Osteoblast (primary cell): ENCODE data around the gene DGKI. TPM values are rescaled to one million over a fixed set of nuclear protein-coding genes. Genes with fewer than 3 reads are reported as not detected.

Experiments
- DNase-seq: peaks from one replicate; pipeline ENCODE4 v3.0.0; 2011; ENCODE audit warnings: low spot score, mixed read lengths; ENCODE audit not compliant: insufficient read length; ENCODE audit errors: missing footprints
- H2AFZ ChIP-seq: 2 replicates; pipeline ENCODE4 v1.6.0; 2011; ENCODE audit warnings: mild to moderate bottlenecking, low read length
- H3K27ac ChIP-seq: 2 replicates; pipeline ENCODE4 v1.5.1; 2011; ENCODE audit warnings: mild to moderate bottlenecking, low read depth, low read length, moderate library complexity
- H3K27me3 ChIP-seq: 2 replicates; pipeline ENCODE4 v1.6.0; 2012; ENCODE audit warnings: mild to moderate bottlenecking, control low read depth, inconsistent platforms, low read length, moderate library complexity; ENCODE audit not compliant: insufficient read depth
- H3K36me3 ChIP-seq: 2 replicates; pipeline ENCODE4 v1.5.1; 2011; ENCODE audit warnings: mild to moderate bottlenecking, low read length, control low read depth, moderate library complexity; ENCODE audit not compliant: insufficient read depth
- H3K4me1 ChIP-seq: 2 replicates; pipeline ENCODE4 v1.5.1; 2011; ENCODE audit warnings: mild to moderate bottlenecking, low read length, control low read depth, moderate library complexity; ENCODE audit not compliant: insufficient read depth
- H3K4me2 ChIP-seq: 2 replicates; pipeline ENCODE4 v1.6.0; 2011; ENCODE audit warnings: mild to moderate bottlenecking, low read length; ENCODE audit not compliant: insufficient read depth
- H3K4me3 ChIP-seq: fragments of 200-600 bp; sonication (generic); 3 replicates; pipeline ENCODE4 v1.5.1; 2012; ENCODE audit warnings: mild to moderate bottlenecking, low read length, inconsistent platforms; ENCODE audit not compliant: insufficient read depth
- H3K79me2 ChIP-seq: 2 replicates; pipeline ENCODE4 v1.6.0; 2012; ENCODE audit warnings: mild to moderate bottlenecking, low read length, control low read depth, inconsistent platforms; ENCODE audit not compliant: insufficient read depth
- H3K9me3 ChIP-seq: 2 replicates; pipeline ENCODE4 v1.5.1; 2011; ENCODE audit warnings: low read depth, low read length, control low read depth
- H4K20me1 ChIP-seq: 2 replicates; pipeline ENCODE4 v1.6.0; 2012; ENCODE audit warnings: mild to moderate bottlenecking, low read length, control low read depth; ENCODE audit not compliant: insufficient read depth
- total RNA-seq: library from RNA; depleted of rRNA; stranded (reverse); fragments of >200 nt; gene quantifications from 2 replicates; pipeline ENCODE4 v1.2.3, GENCODE V29; 2012
- TF ChIP-seq, protein P1 (sequence below): IDR thresholded peaks from 2 replicates; pipeline ENCODE4 v1.5.1; 2011; ENCODE audit warnings: mild to moderate bottlenecking, low read depth, low read length, moderate library complexity; ENCODE audit errors: extremely low read depth

Gene DGKI
- total RNA-seq, 1 donor, result 19.2 TPM

DNA sequence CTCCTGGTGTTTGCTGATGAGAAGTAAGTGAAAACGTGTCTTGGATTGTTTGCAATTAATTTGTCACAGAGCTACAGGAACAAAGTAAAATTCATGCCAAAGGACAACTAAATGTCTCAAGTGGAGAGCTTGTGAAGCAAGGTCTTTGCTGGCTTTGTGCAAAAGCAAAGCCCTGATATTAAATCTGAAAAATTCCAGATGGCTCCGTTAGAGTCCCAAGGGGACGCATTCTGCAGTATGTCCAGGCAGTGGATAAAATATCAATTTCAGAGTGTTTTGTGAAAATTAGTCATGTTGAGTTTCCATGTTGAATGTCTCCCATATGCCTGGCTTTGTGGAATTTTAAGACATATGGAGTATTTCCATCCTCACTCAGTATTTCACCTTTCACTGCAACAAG lies 400.7 kb downstream of the DGKI start:
- Histone ChIP-seq H3K27ac (no peak overlapping the region), H2AFZ (no peak overlapping the region), H3K4me1 (peaks cover 12% of the 10 kb centered on the region), H3K9me3 (no peaks in the 10 kb centered on the region), H3K79me2 (no peaks in the 10 kb centered on the region), H3K4me2 (no peak overlapping the region), H3K27me3 (no peaks in the 10 kb centered on the region), H3K36me3 (no peaks in the 10 kb centered on the region), H4K20me1 (peaks cover 3% of the 10 kb centered on the region), H3K4me3 (no peak overlapping the region)
- TF ChIP-seq, protein P1, sequence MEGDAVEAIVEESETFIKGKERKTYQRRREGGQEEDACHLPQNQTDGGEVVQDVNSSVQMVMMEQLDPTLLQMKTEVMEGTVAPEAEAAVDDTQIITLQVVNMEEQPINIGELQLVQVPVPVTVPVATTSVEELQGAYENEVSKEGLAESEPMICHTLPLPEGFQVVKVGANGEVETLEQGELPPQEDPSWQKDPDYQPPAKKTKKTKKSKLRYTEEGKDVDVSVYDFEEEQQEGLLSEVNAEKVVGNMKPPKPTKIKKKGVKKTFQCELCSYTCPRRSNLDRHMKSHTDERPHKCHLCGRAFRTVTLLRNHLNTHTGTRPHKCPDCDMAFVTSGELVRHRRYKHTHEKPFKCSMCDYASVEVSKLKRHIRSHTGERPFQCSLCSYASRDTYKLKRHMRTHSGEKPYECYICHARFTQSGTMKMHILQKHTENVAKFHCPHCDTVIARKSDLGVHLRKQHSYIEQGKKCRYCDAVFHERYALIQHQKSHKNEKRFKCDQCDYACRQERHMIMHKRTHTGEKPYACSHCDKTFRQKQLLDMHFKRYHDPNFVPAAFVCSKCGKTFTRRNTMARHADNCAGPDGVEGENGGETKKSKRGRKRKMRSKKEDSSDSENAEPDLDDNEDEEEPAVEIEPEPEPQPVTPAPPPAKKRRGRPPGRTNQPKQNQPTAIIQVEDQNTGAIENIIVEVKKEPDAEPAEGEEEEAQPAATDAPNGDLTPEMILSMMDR, result no peak
- DNase-seq, result no peak

DNA sequence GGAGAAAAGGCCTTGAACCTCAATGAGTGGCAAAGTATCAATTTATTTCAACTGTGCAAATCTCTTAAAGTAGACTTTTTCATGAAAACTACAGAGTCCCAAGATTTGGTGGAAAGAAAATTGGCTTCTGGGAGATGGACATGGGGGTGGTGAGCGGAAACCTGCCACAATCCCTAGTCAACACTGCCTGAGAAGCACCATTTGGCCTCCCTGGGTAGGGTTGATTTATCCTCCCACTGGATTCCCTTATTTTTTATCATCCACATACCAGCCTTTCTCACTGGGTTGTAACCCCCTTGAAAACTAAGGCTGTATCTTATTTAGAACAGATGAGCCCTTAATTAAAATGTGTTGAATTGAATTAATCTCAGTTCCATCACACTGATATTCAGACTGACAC lies 401.5 kb downstream of the DGKI start:
- no peaks in the 10 kb centered on the region for H3K9me3 ChIP-seq
- peaks cover 12% of the 10 kb centered on the region for H3K4me1 ChIP-seq
- TF ChIP-seq, protein P1, result no peak
- H3K36me3 ChIP-seq, result no peaks in the 10 kb centered on the region
- no peaks in the 10 kb centered on the region for H3K79me2 ChIP-seq
- no peak overlapping the region for H3K27ac ChIP-seq
- H4K20me1 ChIP-seq, result peaks cover 3% of the 10 kb centered on the region
- H3K4me2 ChIP-seq, result no peak overlapping the region
- no peak overlapping the region for H2AFZ ChIP-seq
- H3K27me3 ChIP-seq, result no peaks in the 10 kb centered on the region
- H3K4me3 ChIP-seq, result no peak overlapping the region
- no peak for DNase-seq

DNA sequence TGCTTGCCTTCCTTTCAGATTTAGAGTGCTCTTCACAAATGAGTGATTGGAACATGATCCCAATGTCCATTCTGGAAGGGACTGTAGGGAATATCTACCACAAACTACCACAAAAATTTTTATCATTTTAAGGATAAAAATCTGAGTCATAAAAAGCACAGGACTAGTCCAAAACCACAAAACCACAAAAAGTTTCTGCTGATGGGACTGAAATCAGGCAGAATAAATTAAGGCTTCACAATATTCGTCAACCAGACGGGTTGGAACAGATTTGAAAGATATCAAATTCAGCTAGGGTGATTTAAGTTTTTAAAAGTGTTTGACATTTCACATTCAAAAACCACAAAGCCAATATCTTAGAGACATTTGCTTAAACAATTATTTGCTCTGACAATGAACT lies 403.2 kb downstream of the DGKI start:
- Histone ChIP-seq H3K27me3 (no peaks in the 10 kb centered on the region), H3K36me3 (no peaks in the 10 kb centered on the region), H3K9me3 (no peaks in the 10 kb centered on the region), H3K4me1 (peaks cover 12% of the 10 kb centered on the region), H4K20me1 (peaks cover 6% of the 10 kb centered on the region), H3K27ac (no peak overlapping the region), H2AFZ (no peak overlapping the region), H3K79me2 (no peaks in the 10 kb centered on the region), H3K4me3 (no peak overlapping the region), H3K4me2 (peak overlapping the region; percentile 23)
- DNase-seq, result peak; percentile 32
- TF ChIP-seq, protein P1, result no peak

DNA sequence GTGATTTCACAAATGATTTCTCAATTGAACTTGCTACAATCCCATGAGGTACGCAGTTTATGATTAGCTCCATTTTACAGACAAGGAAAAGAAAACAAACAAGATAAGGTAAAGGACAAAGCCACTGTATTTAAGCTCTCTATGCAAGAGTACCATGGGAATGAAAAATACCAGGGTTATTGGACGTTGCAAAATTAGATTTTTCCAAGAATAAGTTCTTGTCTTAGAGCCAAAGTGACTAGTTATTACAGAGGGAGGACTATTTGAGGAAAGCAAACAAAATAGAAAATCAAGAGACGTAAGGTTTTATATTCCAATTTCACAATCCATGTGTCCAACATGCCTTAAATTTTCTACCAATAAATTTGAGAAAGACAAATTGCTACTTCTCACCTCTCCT lies 405.3 kb downstream of the DGKI start:
- no peaks in the 10 kb centered on the region for H3K9me3 ChIP-seq
- no peak overlapping the region for H2AFZ ChIP-seq
- H3K36me3 ChIP-seq, result no peaks in the 10 kb centered on the region
- no peak overlapping the region for H3K4me3 ChIP-seq
- TF ChIP-seq, protein P1, result no peak
- no peak overlapping the region for H3K4me2 ChIP-seq
- no peak for DNase-seq
- peaks cover 12% of the 10 kb centered on the region for H3K4me1 ChIP-seq
- H3K27ac ChIP-seq, result no peak overlapping the region
- peaks cover 6% of the 10 kb centered on the region for H4K20me1 ChIP-seq
- H3K79me2 ChIP-seq, result no peaks in the 10 kb centered on the region
- H3K27me3 ChIP-seq, result no peaks in the 10 kb centered on the region
